Endothelial cell of umbilical vein (primary cell): Measurements from ENCODE around the gene CD38. TPM values are rescaled to one million over a fixed set of nuclear protein-coding genes. Genes with fewer than 3 reads are reported as not detected.

Experiments used
- BruUV-seq: library from RNA; stranded (reverse); fragments of 400-500 nt; replicated peaks from 2 replicates; lab custom pipeline; 2021; lab: Mats Ljungman, UMichigan
- CTCF ChIA-PET: fragments of 300-600, 350-600 bp; sonication (Branson Sonifier 250); formaldehyde crosslinking; loops from one replicate; lab custom pipeline; 2021; ENCODE audit warnings: antibody characterized with exemption, inconsistent platforms; lab: Charles Lee
- POLR2A ChIA-PET: fragments of 300-600, 350-600 bp; sonication (Branson Sonifier 250); formaldehyde crosslinking; loops from one replicate; lab custom pipeline; 2021; ENCODE audit warnings: antibody characterized with exemption, inconsistent platforms; lab: Charles Lee
- DNase-seq: peaks from one replicate; pipeline ENCODE4 v3.0.0-alpha.2; 2011; ENCODE audit warnings: low read depth, low spot score
- FAIRE-seq: peaks from 2 replicates; lab custom pipeline; 2011; peaks lifted over from hg19 to GRCh38; lab: Jason Lieb, UNC
- H2AFZ ChIP-seq: 2 replicates; pipeline ENCODE4 v1.6.0; 2012; ENCODE audit warnings: low read depth, low read length, control low read depth, inconsistent platforms
- H3K27ac ChIP-seq: 2 replicates; pipeline ENCODE4 v1.5.1; 2011; ENCODE audit warnings: low read depth, mild to moderate bottlenecking, control low read depth, low read length, moderate library complexity; ENCODE audit not compliant: insufficient read depth
- H3K27me3 ChIP-seq, 2 experiments: 2 replicates each; pipeline versions ENCODE4 v1.6.0 to v1.6.1; 2011; ENCODE audit warnings: low read length in 2 of 2, mixed read lengths in 1 of 2; ENCODE audit not compliant: control insufficient read depth in 2 of 2, insufficient read depth in 2 of 2
- H3K36me3 ChIP-seq, 2 experiments: 2 replicates in 1 of 2; 3 replicates in 1 of 2; pipeline ENCODE4 v1.5.1; 2011; ENCODE audit warnings: low read length in 2 of 2, mild to moderate bottlenecking in 1 of 2, moderate library complexity in 1 of 2; ENCODE audit not compliant: control insufficient read depth in 2 of 2, insufficient read depth in 2 of 2; ENCODE audit errors: extremely low read depth in 1 of 2
- H3K4me1 ChIP-seq: 3 replicates; pipeline ENCODE4 v1.5.1; 2011; ENCODE audit warnings: mild to moderate bottlenecking, low read length; ENCODE audit not compliant: control insufficient read depth, insufficient read depth; ENCODE audit errors: extremely low read depth
- H3K4me2 ChIP-seq: 2 replicates; pipeline ENCODE4 v1.6.1; 2011; ENCODE audit warnings: low read length, control low read depth, mixed read lengths; ENCODE audit not compliant: insufficient read depth
- H3K4me3 ChIP-seq, 3 experiments: fragments of 200-600 bp in 1 of 3; sonication (generic), shearing (Covaris generic) in 1 of 3; replicated peaks in 1 of 3; 2 replicates each; pipeline ENCODE4 v1.5.1; 2011 to 2016; ENCODE audit warnings: control low read depth in 3 of 3, low read length in 3 of 3, mild to moderate bottlenecking in 2 of 3, inconsistent platforms in 1 of 3, low read depth in 1 of 3, moderate library complexity in 1 of 3; ENCODE audit not compliant: insufficient read depth in 1 of 3
- H3K79me2 ChIP-seq: 2 replicates; pipeline ENCODE4 v1.6.0; 2012; ENCODE audit warnings: low read length, inconsistent platforms; ENCODE audit not compliant: control insufficient read depth, insufficient read depth
- H3K9ac ChIP-seq: replicated peaks from 2 replicates; pipeline ENCODE3; 2011; ENCODE audit warnings: low read length, control low read depth; ENCODE audit not compliant: insufficient read depth; ENCODE audit errors: extremely low read depth
- H3K9me1 ChIP-seq: replicated peaks from 3 replicates; pipeline ENCODE4 v1.6.0; 2011; ENCODE audit warnings: mild to moderate bottlenecking, low read length; ENCODE audit not compliant: control insufficient read depth, insufficient read depth; ENCODE audit errors: extremely low read depth
- H3K9me3 ChIP-seq: replicated peaks from 2 replicates; pipeline ENCODE4 v1.5.1; 2012; ENCODE audit warnings: low read length, inconsistent platforms; ENCODE audit not compliant: control insufficient read depth, insufficient read depth
- H4K20me1 ChIP-seq: replicated peaks from 2 replicates; pipeline ENCODE3; 2011; ENCODE audit warnings: mild to moderate bottlenecking, low read length; ENCODE audit not compliant: control insufficient read depth, insufficient read depth; ENCODE audit errors: extremely low read depth
- EZH2 ChIP-seq: IDR thresholded peaks from 2 replicates; pipeline ENCODE4 v1.6.1; 2012; ENCODE audit warnings: borderline replicate concordance, low read depth, mild to moderate bottlenecking, moderate library complexity, low read length, inconsistent platforms; ENCODE audit not compliant: severe bottlenecking
- FOS ChIP-seq: IDR thresholded peaks from 2 replicates; pipeline ENCODE4 v1.6.1; 2011; ENCODE audit warnings: mild to moderate bottlenecking, low read length, moderate library complexity, borderline replicate concordance; ENCODE audit not compliant: insufficient read depth
- GATA2 ChIP-seq: IDR thresholded peaks from 2 replicates; pipeline ENCODE4 v1.7.0; 2011; ENCODE audit warnings: low read depth, mild to moderate bottlenecking, moderate library complexity, mixed read lengths, low read length; ENCODE audit not compliant: insufficient read length, insufficient read depth
- JUN ChIP-seq: IDR thresholded peaks from 2 replicates; pipeline ENCODE4 v1.6.1; 2011; ENCODE audit warnings: borderline replicate concordance, low read depth; ENCODE audit not compliant: insufficient read length, insufficient read depth
- MYC ChIP-seq: IDR thresholded peaks from one replicate; pipeline ENCODE4 v1.6.1; 2011; ENCODE audit warnings: mild to moderate bottlenecking, low read depth, low read length
- POLR2A ChIP-seq: IDR thresholded peaks from 2 replicates; pipeline ENCODE4 v1.6.1; 2012; ENCODE audit warnings: low read depth, mild to moderate bottlenecking, control low read depth, low read length
- POLR2AphosphoS5 ChIP-seq: IDR thresholded peaks from 2 replicates; pipeline ENCODE4 v1.6.1; 2012; ENCODE audit warnings: low read depth, mild to moderate bottlenecking, control low read depth, low read length, moderate library complexity; ENCODE audit not compliant: insufficient read depth
- dilution Hi-C: fragments of 300-500 bp; cut with MboI; formaldehyde crosslinking; loops from one replicate; pipeline ENCODE4 v1.15.0; 2019; ENCODE audit warnings: low sequenced_read_pairs; ENCODE audit not compliant: extremely low pct_ligation_motif_present
- intact Hi-C: fragments of 100-400 bp; cut with micrococcal nuclease; formaldehyde crosslinking; loops from one replicate; pipeline ENCODE4 v1.10.0; 2022
- polyA plus RNA-seq, 4 experiments: library from polyadenylated mRNA; depleted of rRNA in 3 of 4; stranded (reverse) in 3 of 4; unstranded in 1 of 4; fragments of >200 nt; gene quantifications; 2 replicates each; pipeline versions ENCODE4 v1.2.1 to v1.2.3, GENCODE V29; 2011 to 2012; ENCODE audit warnings: missing spikeins in 1 of 4
- total RNA-seq: library from RNA; stranded (reverse); gene quantifications from 2 replicates; pipeline ENCODE4 v1.2.3, GENCODE V29; 2021
- TF ChIP-seq, protein P1 (sequence below), 2 donors: IDR thresholded peaks; 1 replicate in 1 of 2; 2 replicates in 1 of 2; pipeline ENCODE4 v1.5.1; 2011; ENCODE audit warnings: low read length in 2 of 2, mild to moderate bottlenecking in 2 of 2, moderate library complexity in 2 of 2, control low read depth in 1 of 2, inconsistent platforms in 1 of 2, low read depth in 1 of 2; ENCODE audit not compliant: insufficient read depth in 1 of 2; ENCODE audit errors: extremely low read depth in 1 of 2
- TF ChIP-seq, protein P2 (sequence below): IDR thresholded peaks from 2 replicates; pipeline ENCODE4 v1.6.1; 2011; ENCODE audit not compliant: insufficient read depth, insufficient read length

The CD38 gene
- total and polyA plus RNA-seq, 2 donors (not counting 3 experiments of a cell fraction or from before 2014, with no cell fraction given), result 0.11 to 0.31 TPM

DNA sequence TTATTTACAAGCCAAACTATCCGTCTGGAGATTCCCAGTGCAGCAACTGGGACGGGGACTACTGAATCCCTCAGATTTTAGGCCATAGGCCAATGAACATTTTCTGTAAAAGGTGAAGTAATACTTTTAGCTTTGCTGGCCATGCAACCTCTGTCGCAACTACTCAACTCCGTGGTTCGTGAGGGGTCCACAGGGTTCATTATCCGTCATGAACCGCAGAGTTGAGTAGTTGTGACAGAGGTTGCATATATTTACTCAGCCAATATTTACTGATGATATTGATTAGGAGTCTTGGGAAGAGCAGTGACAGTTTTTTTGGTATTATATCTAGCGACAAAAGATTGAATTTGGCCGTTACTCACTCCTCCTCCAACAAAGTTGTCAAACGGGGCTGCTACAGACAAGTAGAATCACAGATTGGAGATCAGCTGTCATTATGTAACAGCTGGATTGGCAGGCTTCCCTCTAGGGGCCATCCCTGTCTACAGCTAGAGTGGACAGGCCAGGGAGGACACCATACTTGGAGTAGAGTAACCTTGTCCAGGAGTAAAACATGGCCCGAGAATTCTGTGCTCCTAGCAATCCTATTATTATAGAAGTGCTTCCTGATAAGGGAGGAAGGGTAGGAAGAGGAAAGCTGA is 37.2 kb upstream of the CD38 start:
- Histone ChIP-seq H3K27ac (no peak overlapping the region), H3K9ac (no peak overlapping the region), H3K79me2 (no peaks in the 10 kb centered on the region), H3K9me3 (no peaks in the 10 kb centered on the region), H3K4me1 (no peaks in the 10 kb centered on the region), H3K27me3 (peaks cover 0 to 4% of the 10 kb centered on the region in 2 experiments), H3K36me3 (no peaks in the 10 kb centered on the region), H3K4me3 (no peak overlapping the region), H3K9me1 (no peaks in the 10 kb centered on the region), H4K20me1 (no peaks in the 10 kb centered on the region), H3K4me2 (no peak overlapping the region), H2AFZ (no peak overlapping the region)
- CTCF ChIA-PET, result no interaction called here
- no TSS peak for BruUV-seq
- POLR2A ChIA-PET, result no interaction called here
- no peak for FAIRE-seq
- no peak for DNase-seq
- dilution Hi-C loops (no loop called here), intact Hi-C loops (no loop called here)
- no peak for TF ChIP-seq POLR2A
- TF ChIP-seq EZH2, result no peak
- no peak for TF ChIP-seq FOS
- no peak for TF ChIP-seq MYC
- TF ChIP-seq, protein P1, sequence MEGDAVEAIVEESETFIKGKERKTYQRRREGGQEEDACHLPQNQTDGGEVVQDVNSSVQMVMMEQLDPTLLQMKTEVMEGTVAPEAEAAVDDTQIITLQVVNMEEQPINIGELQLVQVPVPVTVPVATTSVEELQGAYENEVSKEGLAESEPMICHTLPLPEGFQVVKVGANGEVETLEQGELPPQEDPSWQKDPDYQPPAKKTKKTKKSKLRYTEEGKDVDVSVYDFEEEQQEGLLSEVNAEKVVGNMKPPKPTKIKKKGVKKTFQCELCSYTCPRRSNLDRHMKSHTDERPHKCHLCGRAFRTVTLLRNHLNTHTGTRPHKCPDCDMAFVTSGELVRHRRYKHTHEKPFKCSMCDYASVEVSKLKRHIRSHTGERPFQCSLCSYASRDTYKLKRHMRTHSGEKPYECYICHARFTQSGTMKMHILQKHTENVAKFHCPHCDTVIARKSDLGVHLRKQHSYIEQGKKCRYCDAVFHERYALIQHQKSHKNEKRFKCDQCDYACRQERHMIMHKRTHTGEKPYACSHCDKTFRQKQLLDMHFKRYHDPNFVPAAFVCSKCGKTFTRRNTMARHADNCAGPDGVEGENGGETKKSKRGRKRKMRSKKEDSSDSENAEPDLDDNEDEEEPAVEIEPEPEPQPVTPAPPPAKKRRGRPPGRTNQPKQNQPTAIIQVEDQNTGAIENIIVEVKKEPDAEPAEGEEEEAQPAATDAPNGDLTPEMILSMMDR (IDR thresholded peaks at IDR 0.05; ENCODE audit: extremely low read depth in 1 of 2, insufficient read depth in 1 of 2, low read depth in 1 of 2, low read length in 2 of 2), result no peak
- no peak for TF ChIP-seq GATA2
- no peak for TF ChIP-seq JUN
- TF ChIP-seq, protein P2, sequence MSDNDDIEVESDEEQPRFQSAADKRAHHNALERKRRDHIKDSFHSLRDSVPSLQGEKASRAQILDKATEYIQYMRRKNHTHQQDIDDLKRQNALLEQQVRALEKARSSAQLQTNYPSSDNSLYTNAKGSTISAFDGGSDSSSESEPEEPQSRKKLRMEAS, result no peak
- TF ChIP-seq POLR2AphosphoS5, result no peak
